ENCODE data around the gene MYH13. TPM values are rescaled to one million over a fixed set of nuclear protein-coding genes. Genes with fewer than 3 reads are reported as not detected.

Gene MYH13
- total RNA-seq, 1 donor from 2014 or later, result not detected

- DNase-seq (ENCODE audit: low read depth in 2 of 2), result no peak
Observed at GRCh38 chr17:10251212-10251948, 121.4 kb downstream of the MYH13 start.

Other genes starting within 250 kb of the MYH13 start
- gene GAS7, start 174.4 kb downstream of the MYH13 start, total RNA-seq, result 1.5 and 3.0 TPM in 2 replicates
- gene MYH8, start 48.9 kb upstream of the MYH13 start, total RNA-seq, result not detected in 2 replicates
- gene MYH4, start 96.6 kb upstream of the MYH13 start, total RNA-seq, result not detected in 2 replicates
- gene MYH1, start 145.5 kb upstream of the MYH13 start, total RNA-seq, result not detected in 2 replicates
- gene MYH2, start 176.7 kb upstream of the MYH13 start, total RNA-seq, result not detected in 2 replicates

Measured in lung microvascular endothelial cell (primary cell).